H9 (cell line): Measurements from ENCODE around the gene TMCC1. TPM values are rescaled to one million over a fixed set of nuclear protein-coding genes. Genes with fewer than 3 reads are reported as not detected.
A peak's percentile ranks its signal among the peaks of the same experiment; 100 is the strongest.

ENCODE experiments used
- DNase-seq: peaks from one replicate; pipeline ENCODE4 v3.0.0-alpha.2; 2017
- H2AFZ ChIP-seq: one replicate; pipeline ENCODE4 v1.6.1; 2013; ENCODE audit warnings: mild to moderate bottlenecking, low read length, control low read depth, moderate library complexity
- H2AK5ac ChIP-seq: 2 replicates; pipeline ENCODE4 v1.6.1; 2013; ENCODE audit warnings: low read length, control low read depth, mixed read lengths; ENCODE audit not compliant: insufficient read length
- H2BK120ac ChIP-seq: one replicate; pipeline ENCODE4 v1.6.1; 2013; ENCODE audit warnings: low read depth, mild to moderate bottlenecking, low read length, control low read depth, inconsistent platforms; ENCODE audit not compliant: poor library complexity, severe bottlenecking
- H2BK12ac ChIP-seq: 2 replicates; pipeline ENCODE4 v1.6.1; 2013; ENCODE audit warnings: low read length, control low read depth, mixed read lengths, low read depth; ENCODE audit not compliant: insufficient read length
- H2BK15ac ChIP-seq: 2 replicates; pipeline ENCODE4 v1.6.1; 2013; ENCODE audit warnings: low read depth, low read length, control low read depth
- H2BK20ac ChIP-seq: one replicate; pipeline ENCODE4 v1.6.1; 2013; ENCODE audit warnings: low read depth, mild to moderate bottlenecking, low read length, control low read depth, inconsistent platforms; ENCODE audit not compliant: poor library complexity, severe bottlenecking
- H2BK5ac ChIP-seq: 2 replicates; pipeline ENCODE4 v1.6.1; 2013; ENCODE audit warnings: low read length, control low read depth, mixed read lengths; ENCODE audit not compliant: insufficient read length
- H3K14ac ChIP-seq: 2 replicates; pipeline ENCODE4 v1.6.1; 2013; ENCODE audit warnings: low read length, control low read depth; ENCODE audit not compliant: insufficient read depth
- H3K18ac ChIP-seq: 2 replicates; pipeline ENCODE4 v1.6.1; 2013; ENCODE audit warnings: low read depth, mild to moderate bottlenecking, mixed read lengths, low read length, control low read depth; ENCODE audit not compliant: insufficient read length
- H3K23ac ChIP-seq: 2 replicates; pipeline ENCODE4 v1.6.1; 2013; ENCODE audit warnings: low read length, control low read depth, mixed read lengths, low read depth; ENCODE audit not compliant: insufficient read length
- H3K23me2 ChIP-seq: 2 replicates; pipeline ENCODE4 v1.6.1; 2013; ENCODE audit warnings: low read depth, mild to moderate bottlenecking, mixed read lengths, low read length, control low read depth; ENCODE audit not compliant: insufficient read length, poor library complexity, severe bottlenecking
- H3K27ac ChIP-seq: 2 replicates; pipeline ENCODE4 v1.5.1; 2013; ENCODE audit warnings: low read length, control low read depth, mixed read lengths, low read depth; ENCODE audit not compliant: insufficient read length
- H3K27me3 ChIP-seq: 2 replicates; pipeline ENCODE4 v1.6.1; 2013; ENCODE audit warnings: low read length, control low read depth, inconsistent platforms; ENCODE audit not compliant: insufficient read depth
- H3K4ac ChIP-seq: 2 replicates; pipeline ENCODE4 v1.6.1; 2013; ENCODE audit warnings: low read depth, mild to moderate bottlenecking, control low read depth, inconsistent platforms, low read length, moderate library complexity
- H3K4me1 ChIP-seq: 2 replicates; pipeline ENCODE4 v1.6.1; 2013; ENCODE audit warnings: low read length, control low read depth, inconsistent platforms; ENCODE audit not compliant: insufficient read depth
- H3K4me2 ChIP-seq: 2 replicates; pipeline ENCODE4 v1.6.1; 2013; ENCODE audit warnings: low read length, control low read depth, mixed read lengths; ENCODE audit not compliant: insufficient read length, insufficient read depth
- H3K56ac ChIP-seq: 2 replicates; pipeline ENCODE4 v1.6.1; 2013; ENCODE audit warnings: low read depth, mild to moderate bottlenecking, mixed read lengths, low read length, control low read depth; ENCODE audit not compliant: insufficient read length
- H3K79me1 ChIP-seq: 2 replicates; pipeline ENCODE4 v1.6.1; 2013; ENCODE audit warnings: low read depth, mild to moderate bottlenecking, moderate library complexity, low read length, control low read depth, inconsistent platforms; ENCODE audit not compliant: insufficient read depth, poor library complexity, severe bottlenecking
- H3K79me2 ChIP-seq: 2 replicates; pipeline ENCODE4 v1.6.1; 2013; ENCODE audit warnings: low read length, control low read depth, inconsistent platforms; ENCODE audit not compliant: insufficient read depth
- H3K9ac ChIP-seq: 2 replicates; pipeline ENCODE4 v1.6.1; 2013; ENCODE audit warnings: low read length, control low read depth, mixed read lengths; ENCODE audit not compliant: insufficient read length; ENCODE audit errors: extremely low read depth
- H3K9me3 ChIP-seq: one replicate; pipeline ENCODE4 v1.6.1; 2013; ENCODE audit warnings: low read depth, low read length, inconsistent platforms; ENCODE audit not compliant: control insufficient read depth
- H3T11ph ChIP-seq: one replicate; pipeline ENCODE4 v1.6.1; 2013; ENCODE audit warnings: mild to moderate bottlenecking, low read length, control low read depth, inconsistent platforms
- H4K20me1 ChIP-seq: one replicate; pipeline ENCODE4 v1.6.1; 2013; ENCODE audit not compliant: control insufficient read depth, insufficient read length, insufficient read depth
- H4K5ac ChIP-seq: 2 replicates; pipeline ENCODE4 v1.6.1; 2013; ENCODE audit warnings: low read depth, mild to moderate bottlenecking, mixed read lengths, low read length, control low read depth; ENCODE audit not compliant: insufficient read length
- H4K8ac ChIP-seq: replicated peaks from 2 replicates; pipeline ENCODE4 v1.6.1; 2013; ENCODE audit warnings: low read length, control low read depth, mixed read lengths, low read depth; ENCODE audit not compliant: insufficient read length
- H4K91ac ChIP-seq: 2 replicates; pipeline ENCODE4 v1.6.1; 2013; ENCODE audit warnings: low read depth, mild to moderate bottlenecking, moderate library complexity, mixed read lengths, low read length, control low read depth; ENCODE audit not compliant: insufficient read length
- H3K27ac Mint-ChIP-seq, 3 experiments: 2 replicates in 2 of 3; 3 replicates in 1 of 3; pipeline ENCODE4 v1.8.0; 2020 to 2021; ENCODE audit warnings: mixed read lengths in 3 of 3, mild to moderate bottlenecking in 1 of 3, moderate library complexity in 1 of 3
- H3K27me3 Mint-ChIP-seq: 2 replicates; pipeline ENCODE4 v1.8.0; 2021; ENCODE audit warnings: low read depth, mild to moderate bottlenecking, moderate library complexity, mixed read lengths
- H3K36me3 Mint-ChIP-seq, 3 experiments: 2 replicates in 2 of 3; 3 replicates in 1 of 3; pipeline ENCODE4 v1.8.0; 2020 to 2021; ENCODE audit warnings: low read depth in 3 of 3, mixed read lengths in 3 of 3; ENCODE audit not compliant: insufficient read depth in 1 of 3
- H3K4me1 Mint-ChIP-seq, 2 experiments: 2 replicates each; pipeline ENCODE4 v1.8.0; 2020; ENCODE audit warnings: mixed read lengths in 2 of 2
- H3K4me3 Mint-ChIP-seq, 2 experiments: 2 replicates in 1 of 2; 3 replicates in 1 of 2; pipeline ENCODE4 v1.8.0; 2020 to 2021; ENCODE audit warnings: mild to moderate bottlenecking in 2 of 2, mixed read lengths in 2 of 2, moderate library complexity in 1 of 2
- H3K9me3 Mint-ChIP-seq, 2 experiments: 2 replicates in 1 of 2; 3 replicates in 1 of 2; pipeline ENCODE4 v1.8.0; 2020; ENCODE audit warnings: mild to moderate bottlenecking in 2 of 2, mixed read lengths in 2 of 2, moderate library complexity in 1 of 2
- CTCF ChIP-seq: fragments of 200-600 bp; sonication (generic); conservative IDR thresholded peaks from 3 replicates; pipeline ENCODE4 v1.8.0; 2021; ENCODE audit warnings: antibody characterized with exemption, mild to moderate bottlenecking
- WGBS: extraction: QIAGEN DNeasy Blood & Tissue Kit; methylation state at CpG from one replicate; pipeline ENCODE4 v1.1.7; 2013; ENCODE audit warnings: missing lambda C conversion rate, low lambda C conversion rate, mixed read lengths; ENCODE audit not compliant: insufficient read length; ENCODE audit errors: extremely low coverage; 5-methylcytosine and 5-hydroxymethylcytosine counted together
- total RNA-seq: library from RNA; stranded (reverse); gene quantifications from 2 replicates; pipeline ENCODE4 v1.2.1, GENCODE V29; 2021

The TMCC1 gene
- total RNA-seq, 1 experiment from 2014 or later: 24.4 TPM

- Histone ChIP-seq H2BK20ac (no peak overlapping the region), H3K14ac (peak overlapping the region; percentile 39; the same call in 1 of the 2 replicates), H2BK12ac (no peak overlapping the region), H3K79me2 (no peaks in the 10 kb centered on the region), H3K23me2 (peaks cover 7% of the 10 kb centered on the region), H2BK120ac (no peak overlapping the region), H3K18ac (no peak overlapping the region), H4K20me1 (no peaks in the 10 kb centered on the region), H3K4me2 (no peak overlapping the region), H3K9me3 (no peaks in the 10 kb centered on the region), H3K27me3 (no peaks in the 10 kb centered on the region), H3K4me1 (no peaks in the 10 kb centered on the region; the same call in 1 of the 2 replicates), H2BK15ac (no peak overlapping the region), H4K91ac (no peak overlapping the region), H4K5ac (no peak overlapping the region), H2AK5ac (no peak overlapping the region), H2BK5ac (no peak overlapping the region), H2AFZ (no peak overlapping the region), H3K23ac (no peak overlapping the region), H3K79me1 (no peaks in the 10 kb centered on the region), H4K8ac (no peak overlapping the region), H3K56ac (no peak overlapping the region), H3K4ac (no peak overlapping the region), H3K9ac (no peak overlapping the region), H3T11ph (no peak overlapping the region), H3K27ac (no peak overlapping the region)
- peaks cover 9 to 12% of the 10 kb centered on the region in 2 experiments for H3K4me1 Mint-ChIP-seq
- no peak overlapping the region for H3K27ac Mint-ChIP-seq
- H3K27me3 Mint-ChIP-seq: no peaks in the 10 kb centered on the region
- H3K9me3 Mint-ChIP-seq: peaks cover 9 to 13% of the 10 kb centered on the region in 2 experiments
- no peak for TF ChIP-seq CTCF
- peaks cover 1 to 15% (median 1%) of the 10 kb centered on the region in 3 experiments; a peak in 6 of 7 replicates for H3K36me3 Mint-ChIP-seq
- no peak for DNase-seq
- no peak overlapping the region for H3K4me3 Mint-ChIP-seq
- WGBS: no CpG with 5 or more reads among the region's 9 CpGs
These were observed 261.5 kb downstream of the TMCC1 start for GRCh38 chr3:129632056-129632455.
